Gastrocnemius medialis (tissue), 4 donors: ENCODE results near the gene UNC119.

Experiments used
- POLR2A ChIP-seq, 2 donors: fragments of 450-650 bp; IDR thresholded peaks; one replicate each; pipeline ENCODE4 v1.6.1; 2017; ENCODE audit warnings: antibody characterized with exemption in 2 of 2, mild to moderate bottlenecking in 2 of 2, moderate library complexity in 2 of 2
- TF ChIP-seq, protein P1 (sequence below), 5 experiments: fragments of 450-650 bp in 3 of 5; fragments of 200-600 bp in 2 of 5; sonication (generic) in 2 of 5; IDR thresholded peaks in 4 of 5; conservative IDR thresholded peaks in 1 of 5; 1 replicate in 4 of 5; 2 replicates in 1 of 5; pipeline ENCODE4 v1.5.1; 2016 to 2019; ENCODE audit warnings: antibody characterized with exemption in 5 of 5, mild to moderate bottlenecking in 3 of 5, moderate library complexity in 3 of 5

GRCh38 chr17:28534740-28535375 is 17.6 kb downstream of the UNC119 start:
- TF ChIP-seq, protein P1, sequence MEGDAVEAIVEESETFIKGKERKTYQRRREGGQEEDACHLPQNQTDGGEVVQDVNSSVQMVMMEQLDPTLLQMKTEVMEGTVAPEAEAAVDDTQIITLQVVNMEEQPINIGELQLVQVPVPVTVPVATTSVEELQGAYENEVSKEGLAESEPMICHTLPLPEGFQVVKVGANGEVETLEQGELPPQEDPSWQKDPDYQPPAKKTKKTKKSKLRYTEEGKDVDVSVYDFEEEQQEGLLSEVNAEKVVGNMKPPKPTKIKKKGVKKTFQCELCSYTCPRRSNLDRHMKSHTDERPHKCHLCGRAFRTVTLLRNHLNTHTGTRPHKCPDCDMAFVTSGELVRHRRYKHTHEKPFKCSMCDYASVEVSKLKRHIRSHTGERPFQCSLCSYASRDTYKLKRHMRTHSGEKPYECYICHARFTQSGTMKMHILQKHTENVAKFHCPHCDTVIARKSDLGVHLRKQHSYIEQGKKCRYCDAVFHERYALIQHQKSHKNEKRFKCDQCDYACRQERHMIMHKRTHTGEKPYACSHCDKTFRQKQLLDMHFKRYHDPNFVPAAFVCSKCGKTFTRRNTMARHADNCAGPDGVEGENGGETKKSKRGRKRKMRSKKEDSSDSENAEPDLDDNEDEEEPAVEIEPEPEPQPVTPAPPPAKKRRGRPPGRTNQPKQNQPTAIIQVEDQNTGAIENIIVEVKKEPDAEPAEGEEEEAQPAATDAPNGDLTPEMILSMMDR (IDR thresholded peaks at IDR 0.05 in 4 of 5, conservative IDR thresholded peaks at IDR 0.05 in 1 of 5) = no peak
- TF ChIP-seq POLR2A (IDR thresholded peaks at IDR 0.05) = no peak
